SU-DHL-6 (cell line): ENCODE data around the gene PTH1R.

Source experiments
- H2AFZ ChIP-seq: fragments of 200-600 bp; sonication (generic); 2 replicates; pipeline ENCODE4 v1.6.1; 2014; ENCODE audit warnings: low read depth, mild to moderate bottlenecking, moderate library complexity, mixed read lengths, antibody characterized with exemption, low read length; ENCODE audit not compliant: severe bottlenecking
- H3F3A ChIP-seq: fragments of 200-600 bp; shearing (Covaris generic); 2 replicates; pipeline ENCODE4 v1.6.0; 2016; ENCODE audit warnings: antibody characterized with exemption, mild to moderate bottlenecking; ENCODE audit not compliant: insufficient read depth
- H3K27ac ChIP-seq: fragments of 200-600 bp; sonication (generic); 2 replicates; pipeline ENCODE4 v1.5.1; 2016; ENCODE audit warnings: low read depth, mild to moderate bottlenecking, low read length, moderate library complexity, mixed read lengths
- H3K27me3 ChIP-seq: fragments of 200-600 bp; sonication (generic), shearing (Covaris generic); 2 replicates; pipeline ENCODE4 v1.6.0; 2014; ENCODE audit warnings: mild to moderate bottlenecking, low read length
- H3K36me3 ChIP-seq: fragments of 200-600 bp; sonication (generic); 2 replicates; pipeline ENCODE4 v1.6.1; 2014; ENCODE audit warnings: mild to moderate bottlenecking, low read length, mixed read lengths
- H3K4me2 ChIP-seq: fragments of 300-600, 200-600 bp; shearing (Covaris generic), sonication (generic); 2 replicates; pipeline ENCODE4 v1.6.0; 2014; ENCODE audit warnings: low read length, low read depth, mild to moderate bottlenecking; ENCODE audit not compliant: poor library complexity, severe bottlenecking
- H3K4me3 ChIP-seq: fragments of 200-600 bp; sonication (generic); 2 replicates; pipeline ENCODE4 v1.5.1; 2014; ENCODE audit warnings: antibody characterized with exemption, low read length, mild to moderate bottlenecking, mixed read lengths; ENCODE audit not compliant: insufficient read depth, poor library complexity, severe bottlenecking
- H3K79me2 ChIP-seq: fragments of 200-600 bp; sonication (generic); 2 replicates; pipeline ENCODE4 v1.6.1; 2014; ENCODE audit warnings: mild to moderate bottlenecking, low read length, moderate library complexity; ENCODE audit not compliant: insufficient read depth
- H3K9ac ChIP-seq: fragments of 200-600 bp; sonication (generic); 2 replicates; pipeline ENCODE4 v1.7.0; 2014; ENCODE audit warnings: mild to moderate bottlenecking, low read length
- H3K9me2 ChIP-seq: fragments of 200-600 bp; sonication (generic); replicated peaks from 2 replicates; pipeline ENCODE4 v1.6.1; 2014; ENCODE audit warnings: low read length; ENCODE audit not compliant: insufficient read depth
- H3K9me3 ChIP-seq: fragments of 200-600 bp; sonication (generic); 2 replicates; pipeline ENCODE4 v1.6.1; 2014; ENCODE audit warnings: low read length, mixed read lengths; ENCODE audit not compliant: insufficient read depth
- H4K20me1 ChIP-seq: fragments of 200-600 bp; sonication (generic); 2 replicates; pipeline ENCODE4 v1.6.1; 2014; ENCODE audit warnings: low read depth, mild to moderate bottlenecking, antibody characterized with exemption, low read length, moderate library complexity, mixed read lengths
- EZH2phosphoT487 ChIP-seq: fragments of 200-600 bp; sonication (generic), shearing (Covaris generic); conservative IDR thresholded peaks from 2 replicates; pipeline ENCODE4 v1.6.1; 2018; ENCODE audit warnings: mild to moderate bottlenecking, antibody characterized with exemption, low read length, moderate library complexity, mixed read lengths
- TF ChIP-seq, protein P1 (sequence below): fragments of 200-600 bp; sonication (generic); IDR thresholded peaks from one replicate; pipeline ENCODE4 v1.5.1; 2017; ENCODE audit warnings: antibody characterized with exemption, mild to moderate bottlenecking, low read length, moderate library complexity; ENCODE audit not compliant: insufficient read depth, poor library complexity, severe bottlenecking

PTH1R gene

GRCh38 chr3:46942076-46942475 is 64.6 kb downstream of the PTH1R start:
- Histone ChIP-seq H3K27ac (no peak overlapping the region), H3K9me2 (no peaks in the 10 kb centered on the region), H4K20me1 (peaks cover 6% of the 10 kb centered on the region; the same call in 1 of the 2 replicates), H3F3A (no peaks in the 10 kb centered on the region), H3K9ac (no peak overlapping the region), H2AFZ (no peak overlapping the region), H3K27me3 (no peaks in the 10 kb centered on the region), H3K4me2 (no peak overlapping the region), H3K79me2 (peaks cover 88% of the 10 kb centered on the region), H3K9me3 (no peaks in the 10 kb centered on the region), H3K36me3 (no peaks in the 10 kb centered on the region), H3K4me3 (no peak overlapping the region)
- TF ChIP-seq, protein P1, sequence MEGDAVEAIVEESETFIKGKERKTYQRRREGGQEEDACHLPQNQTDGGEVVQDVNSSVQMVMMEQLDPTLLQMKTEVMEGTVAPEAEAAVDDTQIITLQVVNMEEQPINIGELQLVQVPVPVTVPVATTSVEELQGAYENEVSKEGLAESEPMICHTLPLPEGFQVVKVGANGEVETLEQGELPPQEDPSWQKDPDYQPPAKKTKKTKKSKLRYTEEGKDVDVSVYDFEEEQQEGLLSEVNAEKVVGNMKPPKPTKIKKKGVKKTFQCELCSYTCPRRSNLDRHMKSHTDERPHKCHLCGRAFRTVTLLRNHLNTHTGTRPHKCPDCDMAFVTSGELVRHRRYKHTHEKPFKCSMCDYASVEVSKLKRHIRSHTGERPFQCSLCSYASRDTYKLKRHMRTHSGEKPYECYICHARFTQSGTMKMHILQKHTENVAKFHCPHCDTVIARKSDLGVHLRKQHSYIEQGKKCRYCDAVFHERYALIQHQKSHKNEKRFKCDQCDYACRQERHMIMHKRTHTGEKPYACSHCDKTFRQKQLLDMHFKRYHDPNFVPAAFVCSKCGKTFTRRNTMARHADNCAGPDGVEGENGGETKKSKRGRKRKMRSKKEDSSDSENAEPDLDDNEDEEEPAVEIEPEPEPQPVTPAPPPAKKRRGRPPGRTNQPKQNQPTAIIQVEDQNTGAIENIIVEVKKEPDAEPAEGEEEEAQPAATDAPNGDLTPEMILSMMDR = no peak
- no peak for TF ChIP-seq EZH2phosphoT487

DNA sequence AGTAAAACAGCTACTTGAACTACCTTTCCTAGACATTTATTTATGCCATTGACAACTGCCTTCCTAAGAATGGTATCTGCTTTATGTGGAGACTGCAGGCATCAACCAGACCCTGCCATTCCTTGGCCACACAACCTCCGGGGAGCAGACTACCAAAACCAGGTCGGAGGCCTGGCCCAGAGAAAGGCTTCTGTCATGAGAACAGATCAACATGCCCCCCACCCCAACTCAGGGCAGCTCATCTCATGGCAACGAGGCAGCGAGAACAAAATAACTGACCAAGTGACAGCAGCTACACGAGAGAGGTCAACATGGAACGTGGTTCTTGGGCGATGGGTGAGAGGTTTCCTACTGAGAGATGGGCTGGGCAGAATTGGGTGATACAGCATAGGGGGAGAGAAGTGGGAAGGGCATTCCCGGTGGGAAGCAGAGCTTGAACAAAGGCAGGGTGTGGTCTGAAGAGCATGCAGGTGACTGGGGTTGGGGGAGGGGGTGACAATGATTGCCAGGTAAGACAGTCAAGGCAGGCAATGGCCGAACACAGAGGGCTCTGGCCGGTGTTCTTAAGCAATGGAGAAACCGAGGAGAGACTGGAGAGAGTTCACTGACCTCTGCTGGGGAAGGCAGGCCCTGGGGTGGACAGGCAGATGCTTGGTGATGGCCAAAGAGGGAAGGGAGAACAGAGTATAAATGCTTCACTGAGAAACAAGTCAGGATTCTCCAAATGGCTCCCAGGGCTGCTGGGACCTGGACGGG is 65.1 kb downstream of the PTH1R start:
- no peak overlapping the region for H2AFZ ChIP-seq
- no peak overlapping the region for H3K4me2 ChIP-seq
- no peaks in the 10 kb centered on the region for H3K9me3 ChIP-seq
- TF ChIP-seq, protein P1 = no peak
- no peak for TF ChIP-seq EZH2phosphoT487
- no peak overlapping the region for H3K4me3 ChIP-seq
- no peaks in the 10 kb centered on the region for H3K36me3 ChIP-seq
- H3K27ac ChIP-seq = no peak overlapping the region
- peaks cover 88% of the 10 kb centered on the region for H3K79me2 ChIP-seq
- no peaks in the 10 kb centered on the region for H3F3A ChIP-seq
- no peaks in the 10 kb centered on the region for H3K27me3 ChIP-seq
- H3K9me2 ChIP-seq = no peaks in the 10 kb centered on the region
- H4K20me1 ChIP-seq = peaks cover 12% of the 10 kb centered on the region; the same call in 1 of the 2 replicates
- no peak overlapping the region for H3K9ac ChIP-seq

DNA sequence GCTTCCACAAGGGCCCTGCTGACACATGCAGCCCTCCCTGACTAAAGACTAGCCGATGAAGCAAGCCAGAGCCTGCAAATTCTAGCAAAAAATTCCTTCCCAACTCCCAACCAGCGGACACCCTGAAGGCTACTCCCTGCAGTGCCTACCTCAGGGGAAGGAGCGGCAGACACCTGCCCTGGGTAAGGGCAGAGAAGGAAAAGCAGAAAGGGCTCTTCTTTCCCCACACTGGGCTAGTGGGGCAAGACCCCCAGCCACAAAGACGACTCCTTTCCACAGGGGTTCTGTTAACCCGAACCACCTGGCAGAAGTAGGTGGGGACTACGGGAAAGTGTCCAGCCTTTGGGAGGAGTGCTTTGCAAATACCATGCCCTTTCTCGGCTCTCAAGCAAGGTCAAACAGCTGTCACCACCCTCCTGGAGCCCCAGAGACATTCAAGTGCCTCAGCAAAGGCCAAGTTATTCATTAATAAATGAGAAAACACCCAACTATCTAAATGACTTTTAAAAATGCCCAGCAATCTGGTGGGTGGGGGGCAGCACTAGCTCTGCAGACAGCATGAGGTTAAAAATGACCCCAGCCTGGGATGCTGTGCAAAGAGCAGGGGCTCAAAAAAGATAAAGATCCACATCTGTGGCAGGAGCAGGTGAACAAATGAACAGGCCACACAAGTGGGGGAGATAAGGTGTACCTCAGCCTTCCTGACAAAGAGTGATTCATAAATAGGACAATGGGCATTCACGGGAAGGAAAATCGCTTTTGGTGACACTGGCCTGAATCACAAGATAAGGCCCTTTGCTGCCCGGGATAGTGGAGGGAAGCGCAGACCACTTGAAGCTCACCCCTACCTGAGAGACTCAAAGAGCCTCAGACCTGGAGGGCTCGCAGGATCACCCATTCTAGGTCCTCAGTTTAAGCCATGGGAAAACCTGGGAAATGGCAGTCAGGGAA is 66.0 kb downstream of the PTH1R start:
- Histone ChIP-seq H3K79me2 (peaks cover 94% of the 10 kb centered on the region), H3K27ac (no peak overlapping the region), H3K4me3 (no peak overlapping the region), H3K27me3 (no peaks in the 10 kb centered on the region), H4K20me1 (peaks cover 15% of the 10 kb centered on the region; the same call in 1 of the 2 replicates), H3K9me3 (no peaks in the 10 kb centered on the region), H3K9ac (no peak overlapping the region), H2AFZ (no peak overlapping the region), H3K36me3 (no peaks in the 10 kb centered on the region), H3K4me2 (no peak overlapping the region), H3K9me2 (no peaks in the 10 kb centered on the region), H3F3A (no peaks in the 10 kb centered on the region)
- TF ChIP-seq, protein P1 = no peak
- no peak for TF ChIP-seq EZH2phosphoT487
